Measurements from ENCODE around the gene INAFM1.
"Not testable (repeated sequence)": the region's sequence is repeated elsewhere in the genome, so short reads cannot be mapped to it uniquely, and the experiment has no call there.

Gene INAFM1

DNA sequence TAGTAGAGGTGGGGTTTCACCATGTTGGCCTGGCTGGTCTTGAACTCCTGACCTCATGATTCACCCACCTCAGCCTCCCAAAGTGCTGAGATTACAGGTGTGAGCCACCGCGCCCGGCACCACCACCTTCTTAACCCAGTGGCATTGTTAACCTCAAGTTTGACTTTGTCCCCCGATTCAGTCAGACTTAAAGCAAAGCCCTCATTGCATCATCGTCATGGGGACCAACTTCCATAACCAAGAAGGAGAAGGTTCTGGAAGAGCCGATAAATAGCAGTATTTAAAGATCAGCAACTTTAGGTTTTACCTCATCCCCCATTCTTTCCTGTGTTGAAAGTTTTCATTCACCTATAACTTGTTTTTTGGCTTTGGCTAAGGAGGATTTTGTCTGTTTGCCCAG, 6.7 kb upstream of the INAFM1 start:
- DNase-seq: no peak

GRCh38 chr19:47269596-47269995, 5.1 kb upstream of the INAFM1 start:
- DNase-seq: no peak

GRCh38 chr19:47270408-47270807, 4.3 kb upstream of the INAFM1 start:
- no peak for DNase-seq

- no peak for DNase-seq
Measured at GRCh38 chr19:47271949-47272348, 2.7 kb upstream of the INAFM1 start.

DNA sequence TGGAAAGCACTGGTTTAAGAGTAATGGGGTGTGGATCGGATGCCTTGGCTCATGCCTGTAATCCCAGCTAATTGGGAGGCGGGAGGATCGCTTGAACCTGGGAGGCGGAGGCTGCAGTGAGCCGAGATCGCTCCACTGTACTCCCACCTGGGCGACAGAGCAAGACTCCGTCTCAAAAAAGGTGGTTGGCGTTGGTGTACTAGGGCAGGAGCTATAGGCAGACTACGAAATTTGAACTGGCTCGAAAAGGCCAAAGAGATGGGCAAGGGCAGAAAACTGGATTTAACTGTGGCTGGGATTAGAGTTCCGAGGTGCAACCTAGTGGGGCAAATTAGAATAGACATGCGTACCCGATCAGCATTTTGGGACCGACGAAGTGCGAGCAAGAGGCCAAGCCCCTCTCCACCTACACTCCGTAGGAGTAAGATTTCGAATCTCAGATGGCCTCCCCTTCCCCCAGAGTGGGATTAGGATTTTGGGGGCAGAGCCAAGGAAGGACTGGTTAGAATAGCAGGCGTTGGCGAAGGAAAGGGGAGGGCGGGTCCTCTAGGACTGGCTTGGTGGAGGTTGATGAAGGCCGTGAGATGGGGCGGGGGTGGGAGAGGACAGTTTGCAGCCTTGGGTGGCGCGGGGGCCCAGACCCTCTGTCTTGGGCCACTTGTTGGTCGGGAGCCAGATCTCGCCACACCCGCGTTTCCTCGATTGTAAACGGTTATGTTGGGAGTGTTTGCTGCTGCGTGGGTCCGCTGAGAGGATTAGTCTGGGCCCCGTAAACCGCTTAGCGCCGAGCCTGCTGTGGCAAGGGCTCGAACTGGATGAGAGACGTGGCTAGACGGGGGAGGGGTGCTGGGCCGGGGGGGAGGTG, 2.0 kb upstream of the INAFM1 start:
- peak; percentile 91 for DNase-seq

DNA sequence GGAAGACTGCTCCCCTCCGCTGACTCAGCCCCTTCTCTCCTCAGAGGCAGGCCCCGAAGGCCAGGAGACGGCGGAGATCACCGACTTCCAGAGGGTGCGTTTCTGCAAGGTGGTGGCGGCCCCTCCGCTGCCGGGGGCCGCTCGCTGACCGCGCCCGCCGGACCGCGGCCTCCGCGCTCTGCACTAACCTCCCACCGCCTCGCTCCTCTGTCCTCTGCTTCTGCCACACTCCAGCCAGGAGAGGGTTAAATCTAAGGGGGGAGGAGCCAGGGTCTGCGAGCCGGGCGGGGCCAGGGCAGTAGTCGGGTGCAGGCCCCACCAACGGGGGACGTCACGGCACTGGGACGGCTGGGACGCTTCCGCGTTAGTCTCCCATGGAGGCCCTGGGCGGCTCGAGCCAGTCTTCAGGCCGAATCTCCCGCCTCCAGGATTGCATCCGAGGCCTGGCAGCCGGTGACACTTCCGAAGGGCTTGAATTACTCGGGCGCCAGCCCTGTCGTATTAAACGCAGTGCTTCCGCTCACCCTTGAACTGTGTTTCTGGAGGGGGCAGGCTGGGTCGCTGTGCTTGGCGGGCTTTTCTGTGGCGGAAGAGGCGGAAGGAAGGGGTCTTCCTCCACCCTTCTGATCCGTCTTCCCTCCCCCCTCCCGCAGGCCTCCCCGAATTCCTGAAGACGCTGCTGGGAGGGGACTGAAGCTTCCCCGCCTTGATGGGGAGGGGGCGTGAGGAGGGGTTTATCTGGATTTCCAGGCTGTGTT, 1.2 kb upstream of the INAFM1 start:
- DNase-seq: peak; percentile 95

DNA sequence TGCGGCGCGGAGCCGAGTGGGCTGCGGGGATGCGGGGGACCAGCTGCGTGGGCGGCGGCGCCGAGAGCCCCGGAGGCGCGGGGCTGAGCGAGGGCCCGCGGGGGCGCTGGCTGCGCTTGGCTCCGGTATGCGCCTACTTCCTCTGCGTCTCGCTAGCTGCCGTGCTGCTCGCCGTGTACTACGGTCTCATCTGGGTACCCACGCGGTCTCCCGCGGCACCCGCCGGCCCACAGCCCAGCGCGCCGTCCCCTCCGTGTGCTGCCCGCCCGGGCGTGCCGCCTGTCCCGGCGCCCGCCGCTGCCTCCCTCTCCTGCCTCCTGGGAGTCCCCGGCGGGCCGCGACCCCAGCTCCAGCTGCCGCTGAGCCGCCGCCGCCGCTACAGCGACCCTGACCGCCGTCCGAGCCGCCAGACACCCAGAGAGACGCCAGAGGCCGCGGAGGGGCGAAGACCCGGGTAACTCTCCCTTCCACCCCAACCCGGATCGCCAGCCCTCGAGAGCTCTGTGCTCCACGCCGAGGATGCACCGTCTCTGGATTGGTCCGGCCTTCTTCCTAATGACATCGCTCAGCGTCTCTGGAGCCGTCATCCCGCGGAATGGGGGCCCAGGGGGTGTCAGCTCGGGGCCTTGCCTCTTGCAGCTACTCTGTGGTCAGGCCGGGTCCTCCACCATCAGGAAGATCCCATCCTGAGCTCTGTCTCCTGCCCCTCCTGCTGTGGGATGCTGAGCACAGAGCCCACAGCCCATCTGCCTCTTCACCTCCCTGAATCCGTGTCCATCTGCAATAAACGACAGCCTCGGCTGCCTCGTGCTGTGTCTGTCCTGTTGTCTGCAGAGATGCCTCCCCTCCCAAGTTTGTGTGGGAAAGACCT, 441 bp downstream of the INAFM1 start:
- no peak for DNase-seq

DNA sequence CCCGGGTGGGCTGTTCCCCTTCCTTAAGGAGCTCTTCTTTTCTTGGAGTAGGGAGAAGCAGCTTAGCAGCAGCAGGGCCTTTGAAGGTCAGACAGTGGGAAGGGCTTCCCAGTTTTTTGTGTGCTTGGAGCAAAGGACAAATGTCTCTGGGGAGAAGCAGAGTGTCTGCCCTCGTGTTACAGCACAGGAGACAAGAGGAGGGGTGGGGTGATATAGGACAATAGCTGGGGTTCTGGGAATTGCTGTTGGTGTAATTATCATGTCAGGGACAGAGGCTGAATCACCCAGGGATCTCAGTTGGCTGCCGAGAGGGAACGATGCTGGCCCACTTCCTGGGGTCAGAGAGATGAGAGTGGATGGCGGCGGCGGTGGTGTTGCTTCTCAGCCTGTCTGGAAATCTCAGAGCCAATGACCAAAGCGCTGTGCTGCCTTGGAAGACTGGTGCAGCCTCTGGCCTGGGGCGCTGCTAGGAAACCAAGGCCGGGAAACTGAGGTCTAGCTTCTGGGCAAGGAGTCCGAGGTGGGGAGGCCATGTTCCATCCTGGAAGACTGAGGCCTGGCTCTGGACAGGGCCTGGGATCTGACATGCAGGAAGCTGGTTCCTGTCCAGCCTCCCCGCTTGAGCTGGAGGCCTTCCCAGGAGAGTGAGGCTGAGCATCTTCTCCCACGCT, 1.2 kb downstream of the INAFM1 start:
- no peak for DNase-seq

- not testable (repeated sequence) for DNase-seq
Measured at GRCh38 chr19:47276513-47276912, 1.8 kb downstream of the INAFM1 start.

DNA sequence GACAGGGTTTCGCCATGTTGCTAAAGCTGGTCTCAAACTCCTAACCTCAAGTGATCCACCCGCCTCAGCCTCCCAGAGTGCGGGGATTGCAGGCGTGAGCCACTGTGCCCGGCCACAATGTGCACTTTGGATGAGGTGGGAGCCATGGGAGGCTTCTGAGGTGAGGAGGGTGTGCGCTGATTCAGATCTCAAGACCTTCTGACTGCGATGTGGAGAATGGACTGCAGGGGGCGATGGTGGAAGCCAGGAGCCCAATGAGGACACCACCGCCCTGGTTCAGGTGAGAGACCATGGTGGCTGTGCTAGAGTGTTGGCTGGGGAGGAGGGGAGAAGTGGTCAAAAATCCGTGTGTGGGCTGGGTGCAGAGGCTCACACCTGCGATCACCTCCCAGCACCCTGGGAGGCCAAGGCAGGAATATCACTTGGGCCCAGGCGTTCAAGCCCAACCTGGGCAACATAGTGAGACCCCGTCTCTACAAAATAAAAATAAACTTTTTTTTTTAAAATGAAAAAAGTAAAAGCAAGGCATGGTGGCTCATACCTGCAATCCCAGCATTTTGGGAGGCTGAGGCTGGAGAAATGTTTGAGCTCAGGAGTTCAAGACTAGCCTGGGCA, 5.6 kb downstream of the INAFM1 start:
- DNase-seq: no peak

- DNase-seq: no peak
Measured at GRCh38 chr19:47283405-47284059, 8.8 kb downstream of the INAFM1 start.

DNA sequence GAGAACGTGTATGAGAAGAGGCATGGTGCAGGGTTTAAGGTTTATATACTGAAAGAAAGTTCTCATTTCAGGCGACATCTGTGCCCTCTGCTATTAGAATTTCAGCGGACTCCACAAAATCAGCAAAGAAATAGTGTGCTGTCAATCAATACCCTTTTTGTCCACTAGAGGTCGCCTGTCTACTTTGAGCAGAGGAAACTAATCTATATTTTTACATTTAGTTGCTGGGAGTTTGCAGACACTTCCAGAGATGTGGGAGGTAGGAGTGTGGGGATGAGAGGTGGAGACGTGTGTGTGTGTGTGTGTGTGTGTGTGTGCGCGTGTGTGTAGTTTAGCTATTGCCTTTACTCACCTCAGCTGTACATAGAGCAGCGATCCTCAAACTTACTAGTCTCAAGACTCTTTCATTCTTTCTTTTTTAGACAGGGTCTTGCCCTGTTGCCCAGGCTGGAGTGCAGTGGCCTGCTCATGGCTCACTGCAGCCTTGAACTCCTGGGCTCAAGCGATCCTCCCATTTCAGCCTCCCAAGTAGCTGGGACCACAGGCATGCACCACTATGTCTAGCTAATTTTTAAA, 9.7 kb downstream of the INAFM1 start:
- peak; percentile 66 for DNase-seq

DNA sequence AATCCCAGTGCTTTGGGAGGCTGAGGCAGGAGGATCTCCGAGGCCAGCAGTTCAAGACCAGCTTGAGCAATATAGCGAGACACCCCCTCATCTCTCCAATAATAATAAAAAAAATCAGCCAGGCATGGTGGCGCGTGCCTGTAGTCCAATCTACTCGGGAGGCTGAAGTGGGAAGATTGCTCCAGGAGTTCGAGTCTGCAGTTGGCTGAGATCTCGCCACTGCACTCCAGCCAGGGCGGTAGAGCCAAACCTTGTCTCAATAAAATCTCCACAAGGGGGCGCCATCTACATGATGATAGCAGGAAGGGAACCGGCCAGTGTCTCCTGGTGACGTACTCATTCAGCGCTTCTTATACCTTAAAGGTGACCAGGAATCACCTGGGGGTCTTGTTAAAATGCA, 21.4 kb downstream of the INAFM1 start:
- DNase-seq: peak; percentile 72

GRCh38 chr19:47300867-47301266, 26.2 kb downstream of the INAFM1 start:
- not testable (repeated sequence) for DNase-seq

GRCh38 chr19:47302249-47302648, 27.6 kb downstream of the INAFM1 start:
- no peak for DNase-seq

DNA sequence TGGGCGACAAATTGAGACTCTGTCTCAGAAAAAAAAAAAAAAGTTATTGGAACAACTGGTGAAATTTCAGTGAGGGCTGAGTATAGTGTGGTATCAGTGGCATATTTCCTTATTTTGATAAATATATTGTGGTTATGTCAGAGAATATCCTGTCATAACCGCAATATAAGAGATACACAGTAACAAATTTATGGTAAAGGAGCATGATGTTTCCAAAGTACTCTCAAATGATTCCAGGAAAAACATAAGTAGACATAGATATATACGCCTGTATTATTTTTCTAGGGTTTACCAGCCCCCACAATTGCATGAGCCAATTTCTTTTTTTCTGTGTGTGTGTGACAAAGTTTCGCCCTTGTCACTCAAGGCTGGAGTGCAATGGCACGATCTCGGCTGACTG, 29.3 kb downstream of the INAFM1 start:
- DNase-seq: no peak

- peak; percentile 91 for DNase-seq
Measured at GRCh38 chr19:47305309-47305751, 30.6 kb downstream of the INAFM1 start.

DNA sequence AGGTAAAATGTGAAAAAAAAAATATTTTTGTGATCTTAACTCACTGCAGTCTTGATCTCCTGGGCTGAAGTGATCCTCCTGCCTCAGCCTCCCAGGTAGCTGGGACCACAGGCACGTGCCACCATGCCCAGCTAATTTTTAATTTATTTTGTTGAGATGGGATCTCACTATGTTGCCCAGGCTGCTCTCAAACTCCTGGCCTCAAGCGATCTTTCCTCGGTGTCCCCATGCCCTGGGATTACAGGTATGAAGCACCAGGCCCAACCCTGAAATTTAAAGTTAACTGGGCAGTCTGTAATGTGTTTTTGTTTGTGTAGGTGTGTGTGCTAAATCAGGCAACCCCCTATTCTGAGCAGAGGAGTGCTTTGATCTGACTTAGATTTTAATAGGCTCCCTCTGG, 31.6 kb downstream of the INAFM1 start:
- DNase-seq: no peak

DNA sequence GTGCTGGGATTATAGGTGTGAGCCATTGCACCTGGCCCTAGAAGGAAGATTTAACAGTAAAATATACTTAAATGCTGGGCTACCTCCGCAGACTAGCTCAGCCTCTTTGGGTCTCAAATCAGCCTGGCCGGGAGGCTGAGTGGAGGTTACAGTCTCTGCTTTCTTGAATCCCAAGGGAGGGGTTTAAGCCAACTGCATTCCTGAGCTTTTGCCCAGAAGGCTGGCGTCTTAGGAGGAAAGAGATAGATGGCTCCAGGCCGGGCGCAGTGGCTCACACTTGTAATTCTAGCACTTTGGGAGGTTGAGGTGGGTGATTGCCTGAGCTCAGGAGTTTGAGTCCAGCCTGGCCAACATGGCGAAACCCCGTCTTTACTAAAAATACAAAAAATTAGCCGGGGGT, 34.4 kb downstream of the INAFM1 start:
- DNase-seq: no peak

DNA sequence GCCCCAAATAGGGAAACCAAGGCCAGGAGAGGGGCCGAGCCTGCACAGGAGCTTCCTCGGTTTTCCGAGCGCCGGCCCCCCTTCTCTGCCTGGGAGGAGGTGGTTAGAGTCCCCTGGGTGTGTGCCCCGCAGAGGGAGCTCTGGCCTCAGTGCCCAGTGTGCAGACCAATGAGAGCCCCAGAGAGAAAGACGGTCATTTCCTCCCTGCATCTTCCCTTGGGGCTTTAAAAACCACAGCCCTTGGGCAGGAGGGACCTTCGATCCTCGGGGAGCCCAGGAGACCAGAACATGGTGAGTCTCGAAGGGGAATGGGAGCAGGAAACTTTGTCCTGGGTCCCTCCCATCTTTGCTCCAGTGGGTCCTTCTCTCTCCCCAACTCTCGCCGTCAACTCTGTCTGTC, 34.9 kb downstream of the INAFM1 start, which contains the start of gene C5AR1:
TSS of gene C5AR1 (plus strand) at position 254 of the 400 bp plus-strand sequence. CDS start at position 289, 35 bp downstream.
- DNase-seq: no peak

GRCh38 chr19:47310323-47310722, 35.6 kb downstream of the INAFM1 start:
- DNase-seq: no peak

Measured in fibroblast of skin of abdomen (primary cell).